Bronchial epithelial cell (primary cell): Measurements from ENCODE around the gene P2RY11. TPM values are rescaled to one million over a fixed set of nuclear protein-coding genes. Genes with fewer than 3 reads are reported as not detected.

Experiments
- DNase-seq: peaks from one replicate; pipeline ENCODE4 v3.0.0-alpha.2; 2010; ENCODE audit warnings: low read depth
- FAIRE-seq: peaks from 2 replicates; lab custom pipeline; 2011; peaks lifted over from hg19 to GRCh38; lab: Jason Lieb, UNC
- H3K27me3 ChIP-seq: 2 replicates; pipeline ENCODE4 v1.5.1; 2011; ENCODE audit warnings: low read length; ENCODE audit not compliant: control insufficient read depth, insufficient read depth
- H3K36me3 ChIP-seq: 2 replicates; pipeline ENCODE4 v1.5.1; 2011; ENCODE audit warnings: low read length; ENCODE audit not compliant: control insufficient read depth, insufficient read depth
- H3K4me3 ChIP-seq: 2 replicates; pipeline ENCODE4 v1.5.1; 2011; ENCODE audit warnings: mild to moderate bottlenecking, low read depth, low read length, control low read depth
- total RNA-seq: library from RNA; depleted of rRNA; stranded (reverse); fragments of >200 nt; gene quantifications from 2 replicates; pipeline ENCODE4 v1.2.1, GENCODE V29; 2014
- TF ChIP-seq, protein P1 (sequence below): IDR thresholded peaks from 2 replicates; pipeline ENCODE4 v1.5.1; 2011; ENCODE audit warnings: mild to moderate bottlenecking, moderate library complexity, low read length, control low read depth, inconsistent platforms; ENCODE audit not compliant: insufficient read depth, severe bottlenecking

Gene P2RY11
- total RNA-seq, 1 donor from 2014 or later = 1.1 TPM

DNA sequence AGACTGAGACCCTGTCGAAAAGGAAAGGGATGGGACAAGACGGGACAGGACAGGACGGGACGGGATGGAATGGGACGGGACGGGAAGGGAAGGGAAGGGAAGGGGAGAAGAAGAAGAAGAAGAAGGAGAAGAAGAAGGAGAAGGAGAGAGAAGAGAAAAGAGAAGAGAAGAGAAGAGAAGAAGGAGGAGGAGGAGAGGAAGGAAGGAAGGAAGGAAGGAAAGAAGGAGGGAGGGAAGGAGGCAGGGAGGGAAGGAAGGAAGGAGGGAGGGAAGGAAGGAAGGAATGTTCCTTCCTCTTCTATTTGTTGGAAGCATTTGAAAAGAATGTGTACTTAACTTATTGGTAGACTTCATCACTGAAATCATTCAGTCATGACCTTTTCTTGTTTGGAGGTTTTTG, 35.0 kb upstream of the P2RY11 start:
- Histone ChIP-seq H3K4me3 (no peak overlapping the region), H3K36me3 (no peaks in the 10 kb centered on the region), H3K27me3 (no peaks in the 10 kb centered on the region)
- DNase-seq = no peak
- no peak for FAIRE-seq
- TF ChIP-seq, protein P1, sequence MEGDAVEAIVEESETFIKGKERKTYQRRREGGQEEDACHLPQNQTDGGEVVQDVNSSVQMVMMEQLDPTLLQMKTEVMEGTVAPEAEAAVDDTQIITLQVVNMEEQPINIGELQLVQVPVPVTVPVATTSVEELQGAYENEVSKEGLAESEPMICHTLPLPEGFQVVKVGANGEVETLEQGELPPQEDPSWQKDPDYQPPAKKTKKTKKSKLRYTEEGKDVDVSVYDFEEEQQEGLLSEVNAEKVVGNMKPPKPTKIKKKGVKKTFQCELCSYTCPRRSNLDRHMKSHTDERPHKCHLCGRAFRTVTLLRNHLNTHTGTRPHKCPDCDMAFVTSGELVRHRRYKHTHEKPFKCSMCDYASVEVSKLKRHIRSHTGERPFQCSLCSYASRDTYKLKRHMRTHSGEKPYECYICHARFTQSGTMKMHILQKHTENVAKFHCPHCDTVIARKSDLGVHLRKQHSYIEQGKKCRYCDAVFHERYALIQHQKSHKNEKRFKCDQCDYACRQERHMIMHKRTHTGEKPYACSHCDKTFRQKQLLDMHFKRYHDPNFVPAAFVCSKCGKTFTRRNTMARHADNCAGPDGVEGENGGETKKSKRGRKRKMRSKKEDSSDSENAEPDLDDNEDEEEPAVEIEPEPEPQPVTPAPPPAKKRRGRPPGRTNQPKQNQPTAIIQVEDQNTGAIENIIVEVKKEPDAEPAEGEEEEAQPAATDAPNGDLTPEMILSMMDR = no peak

DNA sequence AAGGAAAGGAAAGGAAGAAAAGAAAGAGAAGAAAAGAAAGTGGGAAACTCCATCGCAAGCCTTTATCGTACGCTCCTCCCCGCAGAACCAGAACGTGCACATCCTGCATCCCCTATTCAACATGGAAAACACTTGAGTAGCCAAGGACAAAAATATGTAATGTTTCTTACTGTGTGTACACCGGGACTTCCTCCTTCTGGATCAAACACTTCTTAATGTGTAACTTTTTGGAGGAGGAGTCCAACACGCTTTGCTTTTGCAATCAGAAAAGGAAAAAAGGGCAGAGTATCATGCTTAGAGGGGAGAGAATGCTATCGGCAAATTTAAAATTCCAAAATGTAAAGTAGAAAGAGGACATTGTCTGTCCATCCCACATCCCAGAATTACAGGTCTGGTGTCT, 33.2 kb upstream of the P2RY11 start:
- no peaks in the 10 kb centered on the region for H3K36me3 ChIP-seq
- no peaks in the 10 kb centered on the region for H3K27me3 ChIP-seq
- DNase-seq (no peak), FAIRE-seq (no peak)
- no peak overlapping the region for H3K4me3 ChIP-seq
- TF ChIP-seq, protein P1 = no peak

DNA sequence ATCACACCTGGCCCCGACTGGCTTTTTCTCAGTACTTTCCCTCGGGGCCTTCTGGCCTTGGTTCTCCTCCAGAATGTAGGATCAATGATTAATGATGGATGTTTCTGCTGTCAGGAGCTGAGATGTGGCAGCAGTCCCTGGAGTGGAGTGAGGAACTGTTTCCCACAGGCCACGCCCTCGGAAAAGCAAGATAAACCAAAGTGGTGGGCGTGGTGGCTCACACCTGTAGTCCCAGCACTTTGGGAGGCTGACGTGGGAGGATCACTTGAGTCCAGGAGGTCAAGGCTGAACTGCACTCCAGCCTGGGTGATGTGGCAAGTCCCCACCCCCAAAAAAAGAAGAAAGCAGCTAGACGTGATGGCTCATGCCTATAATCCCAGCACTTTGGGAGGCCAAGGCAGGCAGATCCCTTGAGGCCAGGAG, 32.5 kb upstream of the P2RY11 start:
- no peak for DNase-seq
- FAIRE-seq = no peak
- no peaks in the 10 kb centered on the region for H3K27me3 ChIP-seq
- no peak overlapping the region for H3K4me3 ChIP-seq
- TF ChIP-seq, protein P1 = no peak
- H3K36me3 ChIP-seq = no peaks in the 10 kb centered on the region

DNA sequence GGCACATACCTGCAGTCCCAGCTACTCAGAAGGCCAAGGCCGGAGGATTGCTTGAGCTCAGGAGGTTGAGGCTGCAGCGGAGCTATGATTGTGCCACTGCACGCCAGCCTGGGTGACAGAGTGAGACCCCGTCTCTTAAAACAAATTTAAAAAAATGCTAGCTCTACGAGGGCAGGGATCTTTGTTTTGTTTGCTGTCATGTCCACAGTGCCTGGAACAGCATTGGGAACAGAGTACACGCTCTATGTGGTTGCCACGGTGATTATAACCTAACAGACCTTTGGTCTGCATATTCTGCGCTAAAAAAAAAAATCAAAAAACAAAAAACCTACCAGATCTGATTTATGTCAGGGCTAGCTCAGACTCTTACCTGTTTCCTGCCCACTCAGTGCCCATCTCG, 27.6 kb upstream of the P2RY11 start:
- H3K27me3 ChIP-seq = no peaks in the 10 kb centered on the region
- H3K36me3 ChIP-seq = no peaks in the 10 kb centered on the region
- no peak for FAIRE-seq
- H3K4me3 ChIP-seq = no peak overlapping the region
- DNase-seq = no peak
- TF ChIP-seq, protein P1 = no peak

- peaks cover 1% of the 10 kb centered on the region for H3K36me3 ChIP-seq
Measured at GRCh38 chr19:10084803-10085202, 26.7 kb upstream of the P2RY11 start.

More at GRCh38 chr19:10084803-10085202, 26.7 kb upstream of the P2RY11 start:
- Histone ChIP-seq H3K4me3 (no peak overlapping the region), H3K27me3 (no peaks in the 10 kb centered on the region)
- DNase-seq = no peak
- TF ChIP-seq, protein P1 = no peak
- no peak for FAIRE-seq
